ENCODE data around the gene ZC2HC1C.

DNA sequence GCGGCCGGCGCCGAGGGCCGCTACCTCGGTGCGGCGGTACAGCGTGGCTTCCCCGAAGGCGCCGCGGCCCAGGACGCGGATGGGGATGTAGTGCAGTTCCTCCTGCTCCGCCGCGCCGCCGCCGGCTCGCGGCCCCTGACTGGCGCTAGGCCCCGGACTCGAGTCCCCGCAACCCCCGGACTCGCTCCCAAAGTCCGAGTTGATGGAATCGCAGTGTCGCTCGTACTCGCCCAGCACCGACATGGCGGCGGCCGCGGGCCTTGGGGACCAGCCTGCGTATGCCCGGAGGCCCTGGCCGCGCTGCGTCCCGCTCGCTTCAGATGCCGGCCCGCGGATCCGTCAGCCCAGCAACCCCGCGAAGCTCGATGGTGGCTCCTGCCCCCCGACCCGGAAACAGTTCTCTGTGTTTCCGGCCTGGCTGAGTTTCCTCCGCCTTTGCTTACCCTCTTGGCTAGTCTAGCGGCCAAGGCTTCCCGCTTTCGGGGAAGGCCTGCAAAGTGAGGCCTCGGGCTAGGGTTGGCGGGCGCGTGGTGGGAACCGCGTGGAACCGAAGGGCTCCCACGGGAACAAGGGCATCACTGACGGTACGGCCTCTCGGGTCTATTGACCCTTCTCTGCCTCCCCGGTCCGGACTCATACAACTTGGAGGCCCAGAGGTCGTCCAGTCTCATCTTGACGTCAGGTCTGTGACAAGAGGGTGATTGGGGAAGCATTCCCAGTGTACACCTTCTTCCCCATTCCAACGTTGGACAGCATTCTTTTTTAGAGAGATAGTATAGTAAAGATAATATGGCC lies 57.4 kb downstream of the ZC2HC1C start, which contains the start of gene NEK9:
- TF ChIP-seq CTCF (IDR thresholded peaks at IDR 0.05; ENCODE audit: insufficient read depth, low read length): no peak
- peak; percentile 80 for TF ChIP-seq POLR2AphosphoS5 (IDR thresholded peaks at IDR 0.05; ENCODE audit: low read depth)
- peak; percentile 92 for TF ChIP-seq GABPA (IDR thresholded peaks at IDR 0.05; ENCODE audit: low read depth)
- TF ChIP-seq, protein P1, sequence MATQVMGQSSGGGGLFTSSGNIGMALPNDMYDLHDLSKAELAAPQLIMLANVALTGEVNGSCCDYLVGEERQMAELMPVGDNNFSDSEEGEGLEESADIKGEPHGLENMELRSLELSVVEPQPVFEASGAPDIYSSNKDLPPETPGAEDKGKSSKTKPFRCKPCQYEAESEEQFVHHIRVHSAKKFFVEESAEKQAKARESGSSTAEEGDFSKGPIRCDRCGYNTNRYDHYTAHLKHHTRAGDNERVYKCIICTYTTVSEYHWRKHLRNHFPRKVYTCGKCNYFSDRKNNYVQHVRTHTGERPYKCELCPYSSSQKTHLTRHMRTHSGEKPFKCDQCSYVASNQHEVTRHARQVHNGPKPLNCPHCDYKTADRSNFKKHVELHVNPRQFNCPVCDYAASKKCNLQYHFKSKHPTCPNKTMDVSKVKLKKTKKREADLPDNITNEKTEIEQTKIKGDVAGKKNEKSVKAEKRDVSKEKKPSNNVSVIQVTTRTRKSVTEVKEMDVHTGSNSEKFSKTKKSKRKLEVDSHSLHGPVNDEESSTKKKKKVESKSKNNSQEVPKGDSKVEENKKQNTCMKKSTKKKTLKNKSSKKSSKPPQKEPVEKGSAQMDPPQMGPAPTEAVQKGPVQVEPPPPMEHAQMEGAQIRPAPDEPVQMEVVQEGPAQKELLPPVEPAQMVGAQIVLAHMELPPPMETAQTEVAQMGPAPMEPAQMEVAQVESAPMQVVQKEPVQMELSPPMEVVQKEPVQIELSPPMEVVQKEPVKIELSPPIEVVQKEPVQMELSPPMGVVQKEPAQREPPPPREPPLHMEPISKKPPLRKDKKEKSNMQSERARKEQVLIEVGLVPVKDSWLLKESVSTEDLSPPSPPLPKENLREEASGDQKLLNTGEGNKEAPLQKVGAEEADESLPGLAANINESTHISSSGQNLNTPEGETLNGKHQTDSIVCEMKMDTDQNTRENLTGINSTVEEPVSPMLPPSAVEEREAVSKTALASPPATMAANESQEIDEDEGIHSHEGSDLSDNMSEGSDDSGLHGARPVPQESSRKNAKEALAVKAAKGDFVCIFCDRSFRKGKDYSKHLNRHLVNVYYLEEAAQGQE (IDR thresholded peaks at IDR 0.05; ENCODE audit: insufficient replicate concordance, low read depth): no peak
